Upper lobe of left lung (tissue), 4 donors: Measurements from ENCODE around the gene OR5W2.

Source experiments
- CTCF ChIP-seq, 6 experiments: fragments of 450-650 bp in 4 of 6; fragments of 200-600 bp in 2 of 6; sonication (generic) in 2 of 6; IDR thresholded peaks; one replicate each; pipeline ENCODE4 v1.5.1; 2016 to 2019; ENCODE audit warnings: antibody characterized with exemption in 6 of 6
- EP300 ChIP-seq, 4 donors: sonication (generic); formaldehyde crosslinking; IDR thresholded peaks; one replicate each; pipeline ENCODE4 v1.5.1; 2017; ENCODE audit warnings: antibody characterized with exemption in 4 of 4, control low read depth in 2 of 4
- POLR2A ChIP-seq, 4 donors: fragments of 450-650 bp; IDR thresholded peaks; one replicate each; pipeline ENCODE4 v1.5.1; 2016 to 2017; ENCODE audit warnings: antibody characterized with exemption in 4 of 4, mild to moderate bottlenecking in 2 of 4
- POLR2AphosphoS5 ChIP-seq, 2 donors: sonication (generic); formaldehyde crosslinking; IDR thresholded peaks; one replicate each; pipeline ENCODE4 v1.5.1; 2017; ENCODE audit warnings: antibody characterized with exemption in 2 of 2

DNA sequence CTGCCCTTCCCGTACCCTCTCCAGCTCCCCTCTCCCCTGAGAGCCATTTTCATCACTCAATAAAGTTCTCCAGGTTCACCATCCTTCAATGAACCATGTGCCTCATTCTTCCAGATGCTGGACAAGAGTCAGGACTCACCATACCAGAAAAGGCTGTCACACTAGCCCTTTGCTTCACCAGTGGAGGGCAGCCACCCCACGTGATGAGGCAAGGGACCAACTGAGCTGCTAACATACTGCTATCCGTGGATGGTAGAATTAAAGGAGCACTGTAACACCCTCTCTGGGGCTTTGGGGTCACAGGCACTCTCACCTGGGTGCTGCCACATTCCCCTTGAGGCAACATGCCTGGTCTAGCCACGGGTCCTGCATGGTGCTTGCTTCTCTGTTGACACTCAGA, 34.9 kb upstream of the OR5W2 start:
- TF ChIP-seq POLR2AphosphoS5 (IDR thresholded peaks at IDR 0.05): no peak
- TF ChIP-seq EP300 (IDR thresholded peaks at IDR 0.05): no peak
- TF ChIP-seq CTCF (IDR thresholded peaks at IDR 0.05): no peak
- TF ChIP-seq POLR2A (IDR thresholded peaks at IDR 0.05): no peak
